ENCODE data around the gene THYN1. TPM values are rescaled to one million over a fixed set of nuclear protein-coding genes. Genes with fewer than 3 reads are reported as not detected.

The THYN1 gene
- total and polyA plus RNA-seq, 2 donors (not counting 1 experiment from before 2014, with no cell fraction given) = 54.9 to 88.7 TPM

DNA sequence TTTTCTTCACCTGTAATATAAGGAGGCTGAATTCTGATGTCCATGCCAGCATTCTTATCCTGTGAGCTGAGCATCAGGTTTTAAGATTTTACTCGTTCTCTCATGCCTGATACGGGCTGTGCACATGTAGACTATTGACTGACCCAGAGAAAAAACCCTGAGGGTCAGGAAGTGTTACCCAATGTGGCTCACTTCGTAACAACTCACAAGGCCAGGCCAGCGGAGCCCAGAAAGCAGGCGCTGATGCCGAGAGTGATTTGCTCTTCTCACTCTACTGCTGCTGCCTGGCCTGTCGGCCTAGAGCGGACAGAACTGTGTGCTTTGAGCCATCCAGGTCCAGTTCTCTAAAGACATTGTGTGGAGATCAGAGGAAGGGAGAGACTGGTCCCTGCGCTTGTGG lies 10.8 kb downstream of the THYN1 start:
- no peak overlapping the region for H3K4me2 ChIP-seq (ENCODE audit: extremely low read depth, insufficient read depth, low read length)
- no peak for DNase-seq (ENCODE audit: low read depth in 2 of 2)
- no peaks in the 10 kb centered on the region for H4K20me1 ChIP-seq (ENCODE audit: control insufficient read depth, extremely low read depth, insufficient read depth, low read length)
- no peaks in the 10 kb centered on the region for H3K4me1 ChIP-seq (ENCODE audit: control insufficient read depth, extremely low read depth, insufficient read depth, low read length)
- no peaks in the 10 kb centered on the region for H3K79me2 ChIP-seq (ENCODE audit: control insufficient read depth, insufficient read depth, low read length)
- H3K9ac ChIP-seq (ENCODE audit: insufficient read depth, low read length) = no peak overlapping the region
- H2AFZ ChIP-seq (ENCODE audit: low read length) = no peak overlapping the region
- H3K27ac ChIP-seq (ENCODE audit: insufficient read depth, low read length) = no peak overlapping the region
- TF ChIP-seq EZH2 (IDR thresholded peaks at IDR 0.05; ENCODE audit: low read length, missing control alignments) = no peak
- H3K4me3 ChIP-seq (replicated peaks in 1 of 4; ENCODE audit: control extremely low read depth in 1 of 4, insufficient read depth in 1 of 4, low read depth in 3 of 4, low read length in 4 of 4) = no peak overlapping the region
- H3K36me3 ChIP-seq (ENCODE audit: control insufficient read depth, insufficient read depth, low read length) = peaks cover 20% of the 10 kb centered on the region
- no peaks in the 10 kb centered on the region for H3K27me3 ChIP-seq (ENCODE audit: control insufficient read depth, insufficient read depth, low read length)
- no peaks in the 10 kb centered on the region for H3K9me3 ChIP-seq (ENCODE audit: control insufficient read depth, insufficient read depth, low read depth, low read length)

DNA sequence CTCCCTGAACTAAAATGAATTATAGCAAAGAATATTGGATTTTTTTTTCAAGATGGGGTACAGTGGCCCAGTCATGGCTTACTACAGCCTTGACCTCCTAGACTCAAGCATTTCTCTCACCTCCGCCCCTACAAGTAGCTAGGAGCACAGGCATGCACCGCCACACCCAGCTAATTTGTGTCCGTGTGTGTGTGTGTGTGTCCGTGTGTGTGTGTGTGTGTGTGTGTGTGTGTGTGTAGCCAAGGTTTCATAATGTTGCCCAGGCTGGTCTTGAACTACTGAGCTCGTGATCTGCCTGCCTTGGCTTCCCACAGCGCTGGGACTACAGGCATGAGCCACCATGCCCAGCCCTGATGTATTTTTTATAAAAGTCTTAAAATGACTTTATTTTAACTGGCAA lies 12.6 kb downstream of the THYN1 start:
- no peak overlapping the region for H3K9ac ChIP-seq (ENCODE audit: insufficient read depth, low read length)
- H3K27ac ChIP-seq (ENCODE audit: insufficient read depth, low read length) = no peak overlapping the region
- H2AFZ ChIP-seq (ENCODE audit: low read length) = no peak overlapping the region
- H3K4me3 ChIP-seq (replicated peaks in 1 of 4; ENCODE audit: control extremely low read depth in 1 of 4, insufficient read depth in 1 of 4, low read depth in 3 of 4, low read length in 4 of 4) = no peak overlapping the region
- H4K20me1 ChIP-seq (ENCODE audit: control insufficient read depth, extremely low read depth, insufficient read depth, low read length) = no peaks in the 10 kb centered on the region
- H3K36me3 ChIP-seq (ENCODE audit: control insufficient read depth, insufficient read depth, low read length) = peaks cover 14% of the 10 kb centered on the region
- TF ChIP-seq CTCF (conservative IDR thresholded peaks at IDR 0.05 in 1 of 2, IDR thresholded peaks at IDR 0.05 in 1 of 2; ENCODE audit: low read depth in 1 of 2, low read length in 2 of 2) (no peak), EZH2 (IDR thresholded peaks at IDR 0.05; ENCODE audit: low read length, missing control alignments) (no peak)
- no peaks in the 10 kb centered on the region for H3K9me3 ChIP-seq (ENCODE audit: control insufficient read depth, insufficient read depth, low read depth, low read length)
- H3K4me2 ChIP-seq (ENCODE audit: extremely low read depth, insufficient read depth, low read length) = no peak overlapping the region
- H3K4me1 ChIP-seq (ENCODE audit: control insufficient read depth, extremely low read depth, insufficient read depth, low read length) = no peaks in the 10 kb centered on the region
- no peaks in the 10 kb centered on the region for H3K27me3 ChIP-seq (ENCODE audit: control insufficient read depth, insufficient read depth, low read length)
- DNase-seq (ENCODE audit: low read depth in 2 of 2) = no peak
- no peaks in the 10 kb centered on the region for H3K79me2 ChIP-seq (ENCODE audit: control insufficient read depth, insufficient read depth, low read length)

- H3K9ac ChIP-seq (ENCODE audit: insufficient read depth, low read length) = no peak overlapping the region
- H3K4me2 ChIP-seq (ENCODE audit: extremely low read depth, insufficient read depth, low read length) = no peak overlapping the region
- no peaks in the 10 kb centered on the region for H3K4me1 ChIP-seq (ENCODE audit: control insufficient read depth, extremely low read depth, insufficient read depth, low read length)
- no peak overlapping the region for H3K27ac ChIP-seq (ENCODE audit: insufficient read depth, low read length)
- TF ChIP-seq CTCF (conservative IDR thresholded peaks at IDR 0.05 in 1 of 2, IDR thresholded peaks at IDR 0.05 in 1 of 2; ENCODE audit: low read depth in 1 of 2, low read length in 2 of 2) (no peak), EZH2 (IDR thresholded peaks at IDR 0.05; ENCODE audit: low read length, missing control alignments) (no peak)
- no peaks in the 10 kb centered on the region for H3K27me3 ChIP-seq (ENCODE audit: control insufficient read depth, insufficient read depth, low read length)
- no peaks in the 10 kb centered on the region for H4K20me1 ChIP-seq (ENCODE audit: control insufficient read depth, extremely low read depth, insufficient read depth, low read length)
- no peaks in the 10 kb centered on the region for H3K79me2 ChIP-seq (ENCODE audit: control insufficient read depth, insufficient read depth, low read length)
- H2AFZ ChIP-seq (ENCODE audit: low read length) = no peak overlapping the region
- H3K9me3 ChIP-seq (ENCODE audit: control insufficient read depth, insufficient read depth, low read depth, low read length) = no peaks in the 10 kb centered on the region
- no peak for DNase-seq (ENCODE audit: low read depth in 2 of 2)
- H3K36me3 ChIP-seq (ENCODE audit: control insufficient read depth, insufficient read depth, low read length) = peaks cover 7% of the 10 kb centered on the region
- H3K4me3 ChIP-seq (replicated peaks in 1 of 4; ENCODE audit: control extremely low read depth in 1 of 4, insufficient read depth in 1 of 4, low read depth in 3 of 4, low read length in 4 of 4) = no peak overlapping the region
Observed at GRCh38 chr11:134238956-134239355, 14.2 kb downstream of the THYN1 start.
